Measurements from ENCODE around the gene IDH3B.

DNA sequence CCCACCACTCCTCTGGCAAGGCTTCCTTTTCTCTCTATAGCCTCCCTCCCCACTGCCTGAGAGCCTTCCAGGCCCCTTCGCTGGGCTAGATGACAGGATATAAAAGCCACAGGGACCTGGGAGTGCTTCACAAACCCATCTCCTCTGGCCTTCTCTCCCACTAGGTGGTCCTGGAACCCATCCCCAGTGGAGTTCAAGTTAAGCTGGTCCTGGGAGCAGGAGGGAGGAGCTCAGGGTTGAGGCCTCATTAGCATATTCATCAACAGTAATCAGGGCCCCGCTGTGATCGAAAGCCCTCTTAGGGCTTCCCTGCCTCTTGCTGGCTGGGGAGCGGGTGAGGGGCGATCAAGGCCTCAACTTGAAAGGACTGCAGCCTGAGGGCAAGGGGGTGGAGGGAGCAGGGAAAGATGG is 37.7 kb upstream of the IDH3B start:
- no peak for TF ChIP-seq CTCF (IDR thresholded peaks at IDR 0.05)
- TF ChIP-seq POLR2AphosphoS5 (IDR thresholded peaks at IDR 0.05; ENCODE audit: low read depth, low read length): no peak

Data from Panc1 (cell line).